Measurements from ENCODE around the gene FBXL20. TPM values are rescaled to one million over a fixed set of nuclear protein-coding genes. Genes with fewer than 3 reads are reported as not detected.
"Not testable (repeated sequence)": the region's sequence is repeated elsewhere in the genome, so short reads cannot be mapped to it uniquely, and the experiment has no call there.

The FBXL20 gene
- polyA plus RNA-seq, 1 donor, result 6.1 TPM

DNA sequence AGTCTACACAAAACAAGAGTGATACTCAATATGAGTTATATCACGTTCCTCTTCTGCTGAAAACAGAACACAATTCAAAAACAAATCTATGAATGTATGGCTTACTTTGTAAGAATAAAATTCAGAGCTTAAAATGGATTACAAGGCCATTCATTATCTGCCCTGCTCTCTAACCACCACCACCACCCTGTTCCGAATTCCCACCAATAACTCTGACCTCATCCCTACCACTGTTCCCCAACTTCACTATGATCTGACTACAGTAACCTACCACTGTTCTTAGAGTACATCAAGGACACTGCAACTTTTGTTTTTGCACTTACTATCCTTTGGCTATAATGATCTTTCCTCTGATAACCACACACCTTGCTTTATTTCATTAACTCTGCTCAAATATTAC is 21.3 kb downstream of the FBXL20 start:
- DNase-seq (ENCODE audit: low read depth), result no peak

DNA sequence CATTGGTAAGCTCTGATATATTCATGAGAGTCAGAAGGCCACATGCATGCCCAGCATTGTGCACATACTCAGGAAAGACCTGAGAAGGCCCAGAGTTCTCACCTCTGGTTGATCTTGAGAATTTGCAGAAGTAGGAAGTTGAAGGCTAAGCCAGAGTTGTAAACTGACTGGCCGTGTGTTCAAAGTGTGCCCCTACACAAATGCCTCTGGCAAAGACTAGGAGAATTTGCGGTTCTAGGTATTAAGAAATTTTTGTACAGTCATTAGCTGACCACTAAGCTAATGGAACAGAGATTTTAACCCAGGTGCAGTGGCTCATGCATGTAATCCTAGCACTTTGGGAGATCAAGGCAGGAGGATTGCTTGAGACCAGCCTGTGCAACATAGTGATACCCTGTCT is 25.0 kb downstream of the FBXL20 start:
- no peak for DNase-seq (ENCODE audit: low read depth)

- not testable (repeated sequence) for DNase-seq (ENCODE audit: low read depth)
Observed at GRCh38 chr17:39367805-39368204, 33.6 kb downstream of the FBXL20 start.

DNA sequence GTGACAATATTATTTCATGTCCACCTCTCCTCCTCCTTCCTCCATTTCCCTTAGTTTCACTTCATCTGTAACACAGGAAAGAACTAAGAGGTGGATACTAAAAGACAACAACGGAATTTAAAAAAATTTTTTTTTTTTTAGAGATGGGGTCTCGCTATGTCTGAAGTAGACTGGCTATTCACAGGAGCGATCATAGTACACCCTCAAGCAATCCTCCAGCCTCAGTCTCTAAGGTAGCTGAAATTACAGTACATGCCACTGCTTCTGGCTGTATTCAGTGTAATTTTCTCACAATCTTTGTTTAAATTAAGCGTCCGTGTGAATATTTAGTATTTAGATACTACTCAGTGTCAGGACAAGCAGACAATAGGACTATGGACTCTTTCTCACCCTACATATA is 35.6 kb downstream of the FBXL20 start:
- DNase-seq (ENCODE audit: low read depth), result no peak

DNA sequence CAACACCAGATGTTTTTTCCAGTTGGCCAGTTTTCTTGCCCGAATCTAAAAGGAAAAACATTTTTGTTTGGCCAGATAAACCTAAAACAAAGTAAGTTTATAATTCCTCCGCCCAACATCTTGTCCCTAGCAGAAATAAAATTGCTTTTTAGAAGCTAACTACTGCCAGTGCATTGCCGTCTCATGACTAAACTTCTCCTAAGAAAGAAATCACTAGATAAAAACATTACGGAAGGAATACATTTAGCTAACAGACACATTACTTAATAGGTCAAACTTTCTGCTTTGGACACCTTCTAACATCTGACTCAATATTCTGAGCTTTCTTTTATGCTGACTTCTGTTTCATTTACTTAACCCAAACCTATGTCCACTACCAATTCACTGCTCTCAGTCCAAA is 36.2 kb downstream of the FBXL20 start:
- peak; percentile 35 for DNase-seq (ENCODE audit: low read depth)

GRCh38 chr17:39364236-39365025 is 37.0 kb downstream of the FBXL20 start:
- DNase-seq (ENCODE audit: low read depth), result no peak

DNA sequence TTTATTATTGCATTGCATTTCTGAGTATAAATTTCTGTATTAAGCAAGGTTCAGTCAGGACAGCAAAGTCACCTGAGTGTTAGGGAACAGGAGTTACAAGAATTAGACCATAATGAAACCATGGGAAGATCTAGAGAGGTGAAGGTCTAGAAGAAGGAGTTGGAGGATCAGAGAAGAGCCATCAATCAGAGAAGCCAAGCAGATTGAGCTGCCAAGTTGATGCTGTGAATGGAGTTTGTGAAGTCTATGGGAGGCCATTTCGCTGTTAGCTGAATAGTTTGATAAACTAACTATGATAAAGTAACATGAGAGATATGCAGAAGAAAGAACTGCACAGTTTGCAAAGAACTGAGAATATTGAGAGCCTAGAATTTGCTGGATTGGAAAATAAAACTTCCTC is 40.4 kb downstream of the FBXL20 start:
- DNase-seq (ENCODE audit: low read depth), result no peak

DNA sequence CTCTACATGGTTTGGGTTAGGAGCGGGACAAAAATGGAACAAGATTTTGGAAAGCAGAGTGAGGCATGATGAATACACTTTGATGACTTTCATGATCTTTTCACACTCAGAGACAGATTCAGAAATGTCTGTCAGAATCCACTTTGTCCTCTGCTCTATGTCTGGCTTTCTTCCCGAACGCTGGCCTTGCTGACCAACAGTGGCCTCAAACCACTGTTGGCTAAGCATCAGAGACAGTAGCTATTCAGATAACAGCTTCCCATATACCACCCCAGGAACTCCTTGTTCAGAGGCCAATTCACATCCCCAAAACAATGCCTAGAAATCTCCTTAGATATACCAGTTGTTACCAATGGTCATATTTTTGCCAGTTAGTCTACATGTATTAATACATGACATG is 40.9 kb downstream of the FBXL20 start:
- DNase-seq (ENCODE audit: low read depth), result no peak

DNA sequence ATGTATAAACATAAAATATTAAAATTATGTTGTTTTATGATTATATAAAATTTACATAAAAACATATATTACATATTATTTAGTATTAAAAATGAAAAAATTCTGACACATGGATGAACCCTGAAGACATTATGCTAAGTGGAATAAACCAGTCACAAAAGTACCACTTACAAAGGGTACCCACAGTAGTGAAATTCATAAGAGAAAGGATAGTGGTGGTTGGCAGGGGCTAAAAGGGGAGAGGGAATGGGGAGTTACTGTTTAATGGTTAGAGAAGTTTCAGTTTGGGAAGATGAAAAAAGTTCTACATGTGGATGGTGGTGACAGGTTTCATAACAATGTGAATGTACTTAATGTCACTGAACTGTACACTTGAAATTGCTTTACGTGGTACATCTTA is 41.4 kb downstream of the FBXL20 start:
- no peak for DNase-seq (ENCODE audit: low read depth)

GRCh38 chr17:39357986-39358385 is 43.4 kb downstream of the FBXL20 start:
- no peak for DNase-seq (ENCODE audit: low read depth)

- DNase-seq (ENCODE audit: low read depth), result no peak
Observed at GRCh38 chr17:39357488-39357887, 43.9 kb downstream of the FBXL20 start.

DNA sequence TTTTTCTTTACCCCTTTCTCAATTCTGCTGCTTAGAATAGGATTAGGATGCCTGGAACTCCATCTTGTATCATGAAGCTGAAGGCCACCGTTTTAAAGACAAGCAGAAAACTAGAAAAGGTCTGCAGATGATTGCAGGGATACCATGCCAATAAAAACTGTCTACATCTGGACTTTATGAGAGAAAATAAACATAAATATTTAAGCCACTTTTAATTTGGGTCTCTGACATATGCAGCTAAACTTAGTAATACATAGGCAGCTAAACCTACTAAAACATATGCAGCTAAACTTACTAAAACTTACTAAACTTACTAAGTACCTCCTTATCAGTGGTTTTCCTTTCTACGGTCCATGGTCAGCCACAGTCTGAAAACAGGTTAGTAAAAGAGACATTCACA is 48.4 kb downstream of the FBXL20 start:
- DNase-seq (ENCODE audit: low read depth), result no peak

GRCh38 chr17:39352511-39352910 is 48.9 kb downstream of the FBXL20 start:
- DNase-seq (ENCODE audit: low read depth), result no peak

- no peak for DNase-seq (ENCODE audit: low read depth)
Observed at GRCh38 chr17:39351508-39351907, 49.9 kb downstream of the FBXL20 start.

- no peak for DNase-seq (ENCODE audit: low read depth)
Observed at GRCh38 chr17:39349246-39349645, 52.2 kb downstream of the FBXL20 start.

GRCh38 chr17:39346863-39347262 is 54.6 kb downstream of the FBXL20 start:
- DNase-seq (ENCODE audit: low read depth), result not testable (repeated sequence)

DNA sequence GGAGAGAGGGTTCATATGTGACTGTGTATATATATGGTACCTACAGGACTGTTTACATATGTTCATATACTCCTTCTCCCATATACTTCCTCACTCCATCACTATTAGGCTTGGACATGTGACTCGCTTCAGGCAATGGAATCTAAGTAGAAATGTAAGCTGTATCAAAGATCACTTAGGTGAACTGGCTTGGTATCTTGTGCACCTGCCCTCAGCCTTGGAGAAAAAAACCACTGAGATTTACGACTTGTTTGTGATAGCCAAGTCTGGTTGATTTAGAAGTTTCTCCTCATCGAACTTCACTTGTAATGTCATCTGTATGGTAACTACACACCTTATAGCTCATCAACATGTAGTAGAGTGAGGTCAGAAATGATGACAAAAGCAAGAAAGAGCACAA is 59.9 kb downstream of the FBXL20 start:
- no peak for DNase-seq (ENCODE audit: low read depth)

- DNase-seq (ENCODE audit: low read depth), result no peak
Observed at GRCh38 chr17:39340731-39341130, 60.7 kb downstream of the FBXL20 start.

GRCh38 chr17:39339272-39339671 is 62.2 kb downstream of the FBXL20 start:
- DNase-seq (ENCODE audit: low read depth), result no peak

GRCh38 chr17:39337649-39338048 is 63.8 kb downstream of the FBXL20 start:
- DNase-seq (ENCODE audit: low read depth), result not testable (repeated sequence)

DNA sequence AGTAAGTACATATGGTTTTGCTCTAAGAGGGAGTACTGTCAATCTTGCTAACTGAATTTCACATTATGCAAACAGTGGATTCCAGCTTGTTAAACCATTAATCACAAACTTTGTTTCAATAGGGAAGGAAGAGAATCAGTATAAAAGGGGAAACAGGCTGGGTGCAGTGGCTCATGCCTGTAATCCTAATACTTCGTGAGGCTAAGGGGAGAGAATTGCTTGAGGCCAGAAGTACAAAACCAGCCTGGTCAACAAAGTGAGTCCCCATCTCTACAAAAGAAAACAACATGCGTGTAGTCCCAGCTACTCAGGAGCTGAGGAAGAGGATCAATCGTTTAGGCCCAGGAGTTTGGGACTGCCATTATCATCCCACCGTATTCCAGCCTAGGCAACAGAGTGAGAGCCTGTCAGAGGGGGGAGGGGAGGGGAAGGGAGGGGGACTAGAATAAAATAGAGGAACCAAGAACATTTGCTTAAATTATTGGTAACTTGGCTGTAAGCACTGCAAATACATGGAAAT is 65.7 kb downstream of the FBXL20 start:
- DNase-seq (ENCODE audit: low read depth), result no peak

GRCh38 chr17:39334008-39334744 is 67.2 kb downstream of the FBXL20 start:
- not testable (repeated sequence) for DNase-seq (ENCODE audit: low read depth)

GRCh38 chr17:39332092-39332491 is 69.3 kb downstream of the FBXL20 start:
- DNase-seq (ENCODE audit: low read depth), result no peak
